Kidney tubule cell (primary cell): ENCODE measurements around the gene GRID1.

Experiments used
- DNase-seq: peaks from one replicate; pipeline ENCODE4 v3.0.0-alpha.2; 2018; ENCODE audit warnings: low spot score

Gene GRID1

DNA sequence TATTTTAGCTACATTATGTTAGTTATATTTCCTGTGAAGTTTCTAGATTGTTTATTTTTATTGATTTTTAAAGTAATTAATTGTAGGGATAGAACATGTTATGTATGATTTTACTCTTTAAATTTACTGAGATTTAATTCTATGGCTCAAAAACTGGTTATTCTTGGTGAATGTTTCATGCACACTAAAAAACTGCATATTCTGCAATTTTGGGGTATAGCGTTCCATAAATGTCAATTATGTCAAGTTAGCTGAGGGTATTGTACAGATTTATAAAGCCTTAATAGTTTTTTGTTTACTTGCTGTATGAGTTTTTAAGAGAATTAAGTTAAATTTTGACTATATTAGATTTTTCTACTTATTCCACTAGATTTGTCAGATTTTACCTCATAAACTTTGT lies 669.7 kb downstream of the GRID1 start:
- no peak for DNase-seq

DNA sequence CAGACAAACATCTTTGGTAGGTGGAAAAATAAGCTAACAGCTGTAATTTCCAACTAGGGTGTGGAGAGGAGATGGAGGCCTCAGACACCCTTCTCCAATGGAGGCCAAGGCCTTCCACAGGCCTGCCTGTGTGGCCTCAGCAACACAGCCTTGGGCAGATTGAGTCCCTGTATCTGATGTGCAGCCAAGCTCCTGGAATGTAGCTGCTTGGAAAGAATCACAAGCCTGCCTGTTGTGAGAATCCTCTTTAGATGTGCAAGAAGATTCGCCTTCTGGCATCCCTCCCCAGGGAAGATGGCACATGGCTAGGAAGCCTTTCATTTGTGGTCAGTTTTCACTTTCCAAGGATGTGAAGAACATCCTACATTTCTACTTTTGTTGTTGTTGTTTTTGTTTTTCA lies 684.0 kb downstream of the GRID1 start:
- no peak for DNase-seq

DNA sequence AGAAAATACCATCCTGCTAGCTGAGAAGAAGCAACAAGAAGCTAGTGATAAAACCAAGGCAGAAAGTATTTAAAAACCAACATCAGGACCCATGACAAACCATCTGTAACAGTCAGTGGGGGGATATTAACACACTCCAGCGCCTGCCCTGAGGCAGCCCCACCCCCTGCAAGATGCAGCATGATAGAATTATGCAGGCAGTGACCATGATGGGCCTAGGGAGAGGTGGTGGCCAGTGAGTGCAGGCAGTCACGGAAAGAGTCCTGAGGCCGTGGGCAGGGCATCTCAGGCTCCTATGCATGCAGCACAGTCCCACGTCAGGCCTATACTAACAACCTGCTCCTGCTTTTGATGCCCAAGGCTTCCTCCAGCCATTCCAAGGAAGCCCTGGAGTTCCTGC lies 686.9 kb downstream of the GRID1 start:
- no peak for DNase-seq

DNA sequence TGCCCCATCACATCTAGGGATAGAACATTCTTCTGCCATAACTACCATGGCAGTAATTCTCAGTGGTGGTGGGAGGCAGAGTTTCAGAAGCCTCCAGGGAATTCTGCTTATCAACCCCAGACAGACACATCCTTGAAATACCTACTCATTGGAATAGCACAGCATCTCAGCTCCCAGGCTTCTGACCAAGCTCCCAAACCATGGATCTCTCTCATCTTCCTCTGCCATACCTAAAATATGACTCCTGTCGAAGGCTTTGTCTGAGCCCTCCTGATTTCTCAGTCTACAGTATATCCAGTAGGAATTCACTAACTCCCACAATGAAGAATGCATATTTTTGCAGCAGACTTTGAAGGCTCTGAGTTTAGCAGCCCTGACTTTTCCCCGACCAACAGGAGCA lies 687.5 kb downstream of the GRID1 start:
- DNase-seq = no peak

DNA sequence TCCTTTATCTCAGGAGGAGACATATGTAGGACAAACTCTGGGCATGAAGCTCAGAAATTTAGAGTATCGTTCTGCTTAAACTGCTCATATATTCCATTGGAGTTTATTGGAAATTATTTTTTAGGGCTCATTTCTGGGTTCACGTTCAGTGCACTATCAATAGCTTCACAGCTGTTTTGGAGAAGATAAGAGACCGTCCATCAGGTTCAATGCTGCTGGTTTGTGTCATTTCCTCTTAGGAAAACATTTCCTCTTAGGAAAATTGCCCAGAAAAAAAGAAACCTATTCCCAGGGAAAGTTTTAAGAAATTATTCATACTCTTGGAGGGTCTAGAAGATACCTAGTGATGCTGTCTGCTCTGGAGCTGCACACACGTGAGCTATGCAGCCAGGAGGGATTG lies 691.7 kb downstream of the GRID1 start:
- no peak for DNase-seq

DNA sequence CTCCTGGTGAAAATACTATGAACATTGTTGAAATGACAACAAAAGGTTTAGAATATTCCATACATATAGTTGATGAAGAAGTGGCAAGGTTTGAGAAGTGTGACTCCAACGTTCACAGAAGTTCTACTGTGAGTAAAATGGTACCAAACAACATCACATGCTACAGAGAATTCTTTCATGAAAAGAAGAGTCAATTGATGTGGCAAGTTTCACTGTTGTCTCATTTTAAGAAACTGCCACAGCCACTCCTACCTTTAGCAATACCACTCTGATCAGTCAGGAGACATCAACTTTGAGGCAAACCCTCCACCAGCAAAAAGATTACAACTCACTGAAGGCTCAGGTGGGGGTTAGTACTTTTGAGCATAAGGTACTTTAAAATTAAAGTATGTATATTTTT lies 693.3 kb downstream of the GRID1 start:
- DNase-seq = no peak

DNA sequence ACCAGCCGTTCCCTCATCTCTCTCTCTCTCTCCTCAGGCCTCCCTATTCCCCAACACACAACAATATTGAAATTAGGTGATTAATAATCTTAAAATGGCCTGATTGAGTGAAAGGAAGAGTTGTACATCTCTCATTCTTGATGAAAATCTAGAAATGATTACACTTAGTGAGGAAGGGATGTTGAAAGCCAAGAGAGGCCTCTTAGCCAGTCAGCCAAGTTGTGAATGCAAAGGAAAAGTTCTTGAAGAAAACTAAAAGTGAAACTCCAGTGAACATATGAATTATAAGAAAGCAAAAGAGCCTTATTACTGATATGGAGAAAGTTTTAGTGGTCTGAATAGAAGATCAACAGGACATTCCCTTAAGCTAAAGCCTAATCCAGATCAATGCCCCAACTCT lies 695.1 kb downstream of the GRID1 start:
- DNase-seq = no peak

DNA sequence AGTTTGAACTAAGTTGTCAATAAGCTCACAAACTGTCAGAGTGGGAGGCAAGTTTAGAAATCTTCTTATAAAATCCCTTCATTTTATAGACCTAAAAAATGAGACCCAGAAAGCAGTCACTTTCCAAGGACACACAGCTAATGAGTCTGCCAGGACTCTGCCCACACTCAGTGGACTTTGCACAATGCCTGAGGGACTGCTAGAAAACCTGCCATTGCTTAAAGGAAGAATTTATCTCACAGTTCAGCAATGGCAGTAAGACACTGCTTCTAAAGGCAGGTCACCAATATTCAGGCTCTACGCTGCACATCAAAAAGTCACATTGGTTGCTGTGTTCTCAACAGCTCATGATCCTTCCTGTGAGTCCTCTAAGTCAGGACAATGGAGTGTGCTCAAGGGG lies 698.1 kb downstream of the GRID1 start:
- no peak for DNase-seq

DNA sequence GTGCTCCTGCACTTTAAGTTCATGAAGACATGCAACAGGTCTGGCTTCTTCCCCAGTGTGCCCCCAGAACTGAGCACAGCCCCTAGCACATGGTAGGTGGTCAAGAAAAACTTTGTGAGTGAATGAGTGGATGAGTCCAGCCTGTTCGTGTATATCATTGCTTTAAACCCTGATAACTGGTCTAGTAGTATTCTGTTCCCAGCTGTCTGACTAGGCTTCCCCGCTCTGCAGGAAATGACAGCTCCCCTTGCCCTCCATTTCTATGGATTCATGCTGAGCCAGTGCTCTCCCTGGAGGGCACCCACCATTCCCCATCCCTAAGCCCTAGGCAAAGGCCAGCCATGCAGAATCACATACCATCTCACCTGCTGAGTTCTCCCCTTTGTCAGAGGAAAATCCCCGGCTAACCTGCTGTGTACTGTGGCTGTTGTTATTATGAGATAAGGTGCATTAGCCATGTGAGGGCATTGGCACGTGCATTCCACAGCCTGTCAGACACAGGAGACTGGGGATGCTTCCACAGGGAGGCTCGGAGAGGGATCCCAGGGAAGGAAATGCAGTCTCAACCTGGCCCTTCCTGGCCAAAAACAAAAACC lies 698.9 kb downstream of the GRID1 start:
- no peak for DNase-seq

DNA sequence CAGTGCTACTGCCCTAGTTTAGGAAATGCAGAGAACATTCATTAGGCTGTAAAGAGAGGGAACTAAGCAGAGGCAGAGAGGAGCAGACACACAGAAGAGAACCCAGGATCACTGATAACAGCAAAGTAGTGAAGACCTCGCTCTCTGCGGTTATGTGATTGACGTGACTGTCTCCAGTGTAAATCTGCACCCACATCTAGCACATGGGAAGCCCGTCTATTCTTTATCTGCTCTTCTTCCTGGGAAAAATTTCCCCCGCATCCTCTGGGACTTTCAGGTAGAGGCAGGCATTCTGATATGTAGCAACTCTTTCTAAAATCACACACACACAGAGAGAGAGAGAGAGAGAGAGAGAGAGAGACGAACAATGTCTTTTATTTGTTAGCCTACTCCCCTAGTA lies 699.6 kb downstream of the GRID1 start:
- no peak for DNase-seq

DNA sequence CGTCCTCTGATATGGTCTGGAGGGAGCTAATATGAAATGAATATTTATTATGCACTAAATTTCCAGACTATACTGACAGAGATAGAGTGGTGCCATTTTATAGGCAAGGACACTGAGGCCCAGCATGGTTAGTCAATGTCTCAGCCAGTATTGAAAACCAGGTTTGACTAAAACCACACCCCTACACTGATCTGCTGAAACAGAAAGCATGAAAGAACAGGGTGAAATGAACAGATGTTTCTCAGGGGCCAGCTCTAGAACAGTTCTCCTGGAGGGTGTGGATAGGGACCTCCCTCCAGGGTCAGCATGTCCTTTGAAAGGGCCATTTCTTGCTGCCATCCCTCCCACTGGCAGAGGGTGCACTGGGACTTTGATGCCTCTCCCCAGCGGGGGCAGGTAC lies 700.5 kb downstream of the GRID1 start:
- no peak for DNase-seq

DNA sequence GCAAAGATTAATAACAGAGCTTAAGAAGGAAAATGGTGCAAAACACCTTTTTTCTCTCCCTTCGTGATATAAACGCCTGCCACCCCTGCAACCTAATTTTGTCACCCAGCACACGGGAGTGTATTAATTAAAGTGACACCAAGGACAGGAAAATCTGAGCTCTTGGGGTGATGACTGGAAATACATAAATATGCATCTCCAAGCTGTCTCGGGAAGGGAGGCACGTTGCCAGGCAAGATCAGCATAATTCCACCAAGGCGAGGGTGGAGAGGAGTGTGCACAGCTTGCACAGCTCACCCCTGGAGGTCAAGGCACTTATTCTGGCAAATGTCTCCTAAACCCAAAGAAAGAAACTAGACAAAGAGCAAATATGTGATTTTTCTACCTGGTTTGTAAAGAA lies 700.9 kb downstream of the GRID1 start:
- no peak for DNase-seq

DNA sequence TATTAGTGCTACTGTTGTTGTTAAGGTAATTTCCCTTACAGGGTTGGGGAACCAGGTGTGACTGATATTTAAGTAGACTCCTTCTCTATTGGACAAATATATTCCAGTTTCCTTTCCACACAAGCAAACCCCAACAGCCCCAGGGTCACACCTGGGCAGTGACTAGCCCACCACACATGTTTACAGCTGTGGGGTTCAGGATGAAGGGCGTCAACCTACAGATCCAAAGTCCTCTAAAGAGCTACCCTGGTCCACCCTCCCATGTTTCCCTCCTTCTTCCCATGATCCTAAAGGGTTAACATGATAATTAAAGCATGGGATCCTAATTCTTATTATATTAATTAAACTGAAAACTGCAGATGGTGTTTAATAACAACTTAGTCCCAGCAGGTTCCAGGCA lies 701.5 kb downstream of the GRID1 start:
- no peak for DNase-seq

DNA sequence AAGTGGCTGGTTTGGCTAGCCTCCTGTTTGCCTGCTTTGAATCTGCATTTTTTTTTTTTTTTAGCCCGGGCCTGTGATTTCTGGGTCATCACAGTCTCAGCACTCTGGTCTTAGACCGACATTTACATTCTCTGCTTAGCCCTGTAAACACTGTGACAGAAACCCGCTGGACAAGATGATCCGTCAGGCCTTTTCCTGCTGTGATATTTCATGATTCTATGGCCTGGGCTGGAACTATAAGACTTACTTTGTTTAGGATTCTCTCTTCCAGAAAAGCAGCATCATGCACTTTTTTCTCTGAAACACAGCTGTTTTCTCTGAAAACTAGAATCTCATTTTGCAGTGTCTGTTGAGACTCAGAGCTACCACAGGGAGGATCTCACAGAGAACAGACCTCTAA lies 705.5 kb downstream of the GRID1 start:
- no peak for DNase-seq

DNA sequence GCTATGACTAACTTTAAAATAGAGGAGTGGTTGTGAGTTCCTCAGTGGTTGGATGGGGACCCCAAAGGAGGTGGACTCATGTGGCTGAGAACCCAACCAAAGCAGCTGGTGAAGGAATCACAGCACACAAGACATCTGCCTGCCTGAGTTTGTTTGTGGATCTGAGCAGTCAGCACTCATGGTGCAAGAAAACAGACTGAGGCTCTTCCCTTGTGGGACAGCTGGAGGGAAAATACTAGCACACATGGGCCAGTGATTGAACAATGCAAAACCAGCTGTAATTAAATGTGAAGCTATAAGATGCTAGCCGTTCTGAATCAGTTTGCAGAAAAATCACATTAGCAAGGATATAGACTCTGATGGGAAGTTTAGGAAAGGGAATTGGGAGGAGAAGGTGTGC lies 707.3 kb downstream of the GRID1 start:
- DNase-seq = no peak

DNA sequence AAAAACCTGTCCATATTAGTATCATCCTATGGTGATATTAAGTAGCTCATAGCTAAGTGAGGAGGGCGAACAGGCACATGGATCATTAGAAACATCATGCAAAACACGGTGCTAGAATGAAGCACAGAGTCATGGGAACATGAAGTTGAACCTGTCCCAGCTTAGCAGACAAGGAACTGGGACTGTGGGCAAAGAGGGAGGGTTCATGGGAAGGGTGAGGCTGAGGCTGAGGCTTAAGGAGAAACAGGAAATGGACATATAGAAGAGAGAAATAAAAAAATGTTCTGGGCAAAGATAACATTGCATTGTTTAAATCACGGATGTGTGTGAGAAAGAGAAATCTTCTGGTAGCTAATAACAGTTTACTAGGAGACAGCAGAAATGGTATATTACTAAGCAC lies 708.1 kb downstream of the GRID1 start:
- no peak for DNase-seq

DNA sequence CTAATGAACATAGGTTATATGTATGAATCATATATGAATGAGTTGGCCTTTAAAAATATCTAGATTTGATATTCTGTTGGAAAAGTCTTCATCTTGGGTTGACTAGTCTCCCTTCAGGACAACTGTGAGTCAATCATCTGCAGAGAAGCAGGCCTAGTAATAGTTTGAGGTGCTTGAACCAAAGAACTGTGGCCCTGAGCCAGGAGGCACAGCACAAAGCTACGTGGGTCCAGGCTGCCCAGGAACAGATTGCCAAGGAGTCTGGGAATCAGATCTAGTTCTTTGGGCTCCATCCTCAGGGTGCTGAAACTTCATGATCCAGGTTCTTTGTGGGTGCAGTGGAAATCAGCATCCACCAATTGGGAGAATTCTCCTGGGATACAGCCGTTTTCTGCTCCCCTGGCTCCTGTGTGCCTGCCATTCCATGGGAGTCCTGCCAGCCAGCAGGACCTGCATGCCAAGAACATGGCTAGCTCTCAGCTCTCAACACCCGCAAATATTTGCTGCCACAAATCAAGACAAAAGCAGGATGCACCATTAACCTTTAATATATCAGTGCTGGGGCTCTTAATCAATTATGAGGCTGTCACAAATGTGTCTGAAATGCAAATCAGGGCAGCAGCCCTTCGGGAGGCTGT lies 709.0 kb downstream of the GRID1 start:
- no peak for DNase-seq

DNA sequence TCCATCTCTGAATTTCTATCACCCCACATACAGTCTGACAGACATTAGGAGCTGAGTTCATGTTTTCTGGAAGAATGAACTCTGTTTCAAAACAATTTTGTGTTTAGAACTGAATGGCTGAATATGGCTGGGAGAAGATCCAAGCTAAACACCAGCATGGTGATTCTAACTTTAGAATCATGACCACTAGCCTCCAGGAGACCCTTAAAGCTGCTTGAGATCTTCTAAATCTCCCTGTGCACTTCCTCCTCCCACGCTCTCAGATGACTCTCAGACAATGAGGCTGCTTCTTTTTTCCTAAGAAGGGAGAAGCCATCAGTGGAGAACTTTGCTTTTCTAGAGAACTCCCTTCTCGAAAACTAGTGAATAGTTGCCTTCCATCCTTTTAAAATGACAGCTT lies 711.2 kb downstream of the GRID1 start:
- no peak for DNase-seq

DNA sequence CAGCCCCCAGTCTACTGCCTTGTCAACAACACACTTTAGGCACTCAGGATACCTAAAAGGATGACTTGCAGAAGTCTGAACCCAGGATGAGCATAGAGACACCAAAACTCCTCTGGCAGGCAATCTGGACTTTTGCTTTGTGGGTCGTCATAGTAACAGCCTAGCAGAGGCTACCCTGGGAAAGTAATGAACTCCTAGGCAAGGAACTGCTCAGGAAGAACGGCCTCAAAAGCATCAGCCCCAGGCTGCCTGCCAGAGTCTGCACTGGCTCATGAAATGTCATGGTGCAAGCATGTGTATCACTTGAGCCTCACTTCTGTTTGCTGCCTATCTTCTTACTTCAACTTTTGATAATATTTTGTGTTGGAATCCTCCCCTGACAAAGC lies 715.1 kb downstream of the GRID1 start:
- DNase-seq = peak; percentile 81

DNA sequence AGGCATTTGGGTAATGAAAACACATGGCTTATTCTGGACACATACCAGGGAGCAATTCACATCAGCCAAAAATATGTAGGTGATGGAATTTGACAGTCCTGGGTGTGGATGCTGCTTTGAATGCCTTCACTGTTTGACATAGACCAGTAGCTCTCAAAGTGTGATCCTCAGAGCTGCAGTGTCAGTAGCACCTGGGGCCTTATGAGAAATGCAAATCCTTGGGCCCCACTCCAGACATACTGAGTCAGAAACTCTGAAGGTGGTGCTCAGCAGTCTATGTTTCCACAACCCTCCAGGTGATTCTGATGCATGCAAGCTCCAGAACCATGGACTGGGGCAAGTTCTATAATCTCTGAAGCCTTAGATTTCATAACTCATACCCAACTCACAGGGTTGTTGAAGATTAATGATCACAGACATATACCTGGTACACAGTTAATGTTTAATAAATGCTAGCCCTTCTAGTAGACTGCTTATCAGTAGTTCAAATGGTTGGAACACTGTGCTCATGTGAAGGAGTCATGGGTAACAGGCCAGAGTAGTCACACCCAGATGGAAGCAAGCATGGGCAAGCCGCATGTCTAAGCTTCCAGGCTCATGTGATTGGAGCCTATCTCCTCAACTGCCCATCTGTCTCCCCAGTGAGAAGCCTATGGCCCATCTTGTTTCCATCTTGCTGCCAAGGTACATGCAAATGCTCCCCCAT lies 715.7 kb downstream of the GRID1 start:
- peak; percentile 26 for DNase-seq

DNA sequence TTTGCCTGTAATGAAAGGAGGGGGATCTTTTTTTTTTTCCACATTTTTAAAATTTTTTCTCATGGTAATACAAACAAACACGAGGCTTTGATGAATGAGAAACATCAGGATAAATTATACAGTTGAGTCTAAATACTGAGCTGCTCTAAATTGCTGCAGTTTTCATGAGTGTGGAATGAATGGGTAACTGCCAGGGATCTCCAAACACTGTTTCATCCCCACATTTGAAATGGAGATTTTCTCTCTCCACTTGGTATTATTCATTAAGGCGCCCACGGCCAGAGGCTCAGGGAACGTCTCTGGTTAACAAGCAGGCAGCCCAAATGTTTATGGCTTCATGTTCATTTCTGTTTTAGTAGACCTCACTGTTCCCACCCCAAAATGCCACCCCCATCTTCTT lies 717.1 kb downstream of the GRID1 start:
- DNase-seq = no peak

DNA sequence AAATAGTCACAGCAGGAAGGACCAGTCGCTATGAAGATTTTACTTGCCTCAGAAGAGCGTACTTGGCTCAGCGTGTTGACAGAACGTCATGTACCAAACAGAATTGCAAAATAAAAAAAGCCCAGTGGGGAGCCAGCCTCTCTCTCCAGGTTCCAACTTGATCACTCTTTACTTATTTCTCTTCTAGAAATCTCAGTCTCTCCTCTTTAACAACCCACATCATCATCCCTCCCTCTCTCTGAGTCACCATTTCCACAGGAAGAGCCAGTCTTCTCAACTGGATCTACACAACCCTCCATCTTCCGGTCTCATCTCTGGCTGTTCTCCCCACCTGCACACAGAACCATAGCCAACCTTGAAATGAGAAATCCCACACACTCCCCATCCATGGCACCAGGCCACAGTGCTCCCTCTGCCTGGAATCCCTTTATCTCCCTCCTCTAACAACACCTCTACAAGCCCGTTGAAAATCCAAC lies 718.3 kb downstream of the GRID1 start:
- DNase-seq = peak; percentile 40

DNA sequence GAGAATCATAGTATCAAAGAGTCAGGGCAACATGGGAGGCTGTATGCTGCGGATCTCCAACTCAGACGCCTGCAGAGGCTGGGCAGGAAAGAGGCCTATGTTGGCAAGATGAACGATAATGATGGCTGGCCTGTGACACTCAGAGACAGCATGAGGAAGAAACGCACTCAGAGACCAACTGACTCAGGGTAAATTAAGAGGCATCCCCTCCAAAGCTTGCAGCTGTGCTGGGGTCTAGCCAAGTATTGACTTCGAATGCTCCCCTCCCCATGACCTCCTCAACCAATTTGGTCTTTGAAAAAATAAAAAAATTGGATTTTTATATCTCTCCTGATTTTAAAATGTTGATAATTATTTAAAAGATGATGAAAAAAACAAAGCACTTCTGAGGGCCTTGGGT lies 718.9 kb downstream of the GRID1 start:
- DNase-seq = no peak
